Neural cell (in vitro differentiated cells): ENCODE results near the gene OPN1LW. TPM values are rescaled to one million over a fixed set of nuclear protein-coding genes. Genes with fewer than 3 reads are reported as not detected.

Source experiments
- H2AFZ ChIP-seq: fragments of 200-600, 300-800 bp; sonication (generic), shearing (Covaris generic); 2 replicates; pipeline ENCODE4 v1.6.0; 2014; ENCODE audit warnings: low read depth, mild to moderate bottlenecking, antibody characterized with exemption, low read length, moderate library complexity
- H3F3A ChIP-seq: fragments of 200-600 bp; shearing (Covaris generic); 2 replicates; pipeline ENCODE4 v1.6.1; 2016; ENCODE audit warnings: mild to moderate bottlenecking, moderate library complexity, mixed read lengths, antibody characterized with exemption, low read length; ENCODE audit not compliant: insufficient read depth, poor library complexity, severe bottlenecking
- H3K27ac ChIP-seq: fragments of 200-600, 300-800 bp; sonication (generic), shearing (Covaris generic); 2 replicates; pipeline ENCODE4 v1.5.1; 2014; ENCODE audit warnings: mild to moderate bottlenecking, low read length, moderate library complexity
- H3K27me3 ChIP-seq: fragments of 300-800, 200-600 bp; sonication (generic), shearing (Covaris generic); 2 replicates; pipeline ENCODE4 v1.6.0; 2014; ENCODE audit warnings: mild to moderate bottlenecking, low read depth, low read length, moderate library complexity; ENCODE audit not compliant: insufficient read depth
- H3K36me3 ChIP-seq: fragments of 300-800, 200-600 bp; sonication (generic), shearing (Covaris generic); 2 replicates; pipeline ENCODE4 v1.5.1; 2014; ENCODE audit warnings: mild to moderate bottlenecking, antibody characterized with exemption, low read length, moderate library complexity; ENCODE audit not compliant: insufficient read depth
- H3K4me2 ChIP-seq: fragments of 300-800, 200-600 bp; sonication (generic), shearing (Covaris generic); 2 replicates; pipeline ENCODE4 v1.6.0; 2014; ENCODE audit warnings: mild to moderate bottlenecking, low read length
- H3K4me3 ChIP-seq: fragments of 300-800, 200-600 bp; sonication (generic), shearing (Covaris generic); 2 replicates; pipeline ENCODE4 v1.5.1; 2014; ENCODE audit warnings: mild to moderate bottlenecking, low read length, moderate library complexity
- H3K79me2 ChIP-seq: fragments of 200-600 bp; shearing (Covaris generic); replicated peaks from 2 replicates; pipeline ENCODE4 v1.6.0; 2014; ENCODE audit warnings: mild to moderate bottlenecking, low read length, moderate library complexity; ENCODE audit not compliant: insufficient read depth
- H3K9ac ChIP-seq: fragments of 300-800, 200-600 bp; sonication (generic), shearing (Covaris generic); 2 replicates; pipeline ENCODE4 v1.6.1; 2016; ENCODE audit warnings: mild to moderate bottlenecking, low read length, mixed read lengths
- H3K9me2 ChIP-seq: fragments of 200-600 bp; shearing (Covaris generic); 2 replicates; pipeline ENCODE4 v1.6.1; 2016; ENCODE audit warnings: mild to moderate bottlenecking, low read length, mixed read lengths; ENCODE audit not compliant: insufficient read depth
- H3K9me3 ChIP-seq: fragments of 200-600, 300-800 bp; sonication (generic), shearing (Covaris generic); 2 replicates; pipeline ENCODE4 v1.6.1; 2016; ENCODE audit warnings: mild to moderate bottlenecking, mixed run types, low read length, moderate library complexity, mixed read lengths
- H4K20me1 ChIP-seq: fragments of 200-600 bp; shearing (Covaris generic); 2 replicates; pipeline ENCODE4 v1.6.1; 2016; ENCODE audit warnings: mild to moderate bottlenecking, mixed run types; ENCODE audit not compliant: insufficient read depth
- EP300 ChIP-seq: fragments of 450-650 bp; conservative IDR thresholded peaks from 2 replicates; pipeline ENCODE4 v1.6.1; 2014; ENCODE audit warnings: antibody characterized with exemption, mild to moderate bottlenecking, moderate library complexity; ENCODE audit not compliant: poor library complexity, severe bottlenecking
- EZH2 ChIP-seq: fragments of 200-600, 300-800 bp; shearing (Covaris generic), sonication (generic); IDR thresholded peaks from 2 replicates; pipeline ENCODE4 v1.6.1; 2014; ENCODE audit warnings: antibody characterized with exemption, low read length, borderline replicate concordance, mild to moderate bottlenecking; ENCODE audit not compliant: insufficient read depth, poor library complexity, severe bottlenecking
- MXI1 ChIP-seq: fragments of 450-650 bp; conservative IDR thresholded peaks from 2 replicates; pipeline ENCODE4 v1.6.1; 2014; ENCODE audit warnings: antibody characterized with exemption, mild to moderate bottlenecking; ENCODE audit not compliant: poor library complexity, severe bottlenecking
- POLR2AphosphoS5 ChIP-seq: IDR thresholded peaks from 2 replicates; pipeline ENCODE4 v1.6.1; 2012
- RAD21 ChIP-seq: fragments of 450-650 bp; conservative IDR thresholded peaks from 2 replicates; pipeline ENCODE4 v1.6.1; 2014; ENCODE audit warnings: antibody characterized with exemption, mild to moderate bottlenecking, moderate library complexity
- SMC3 ChIP-seq: fragments of 450-650 bp; conservative IDR thresholded peaks from 2 replicates; pipeline ENCODE4 v1.6.1; 2014; ENCODE audit warnings: antibody characterized with exemption, mild to moderate bottlenecking, moderate library complexity; ENCODE audit not compliant: poor library complexity
- TAF1 ChIP-seq: IDR thresholded peaks from 2 replicates; pipeline ENCODE4 v1.6.1; 2012; ENCODE audit warnings: low read depth
- polyA plus RNA-seq: library from polyadenylated mRNA; depleted of rRNA; stranded (reverse); fragments of >200 nt; gene quantifications from 2 replicates; pipeline ENCODE4 v1.2.3, GENCODE V29; 2014
- TF ChIP-seq, protein P1 (sequence below): fragments of 450-650 bp; IDR thresholded peaks from 2 replicates; pipeline ENCODE4 v1.5.1; 2014; ENCODE audit warnings: antibody characterized with exemption, mild to moderate bottlenecking, moderate library complexity; ENCODE audit not compliant: poor library complexity, severe bottlenecking
- TF ChIP-seq, protein P2 (sequence below): IDR thresholded peaks from 2 replicates; pipeline ENCODE4 v1.6.1; 2012; ENCODE audit warnings: borderline replicate concordance

OPN1LW gene
- polyA plus RNA-seq, 1 donor from 2014 or later = not detected

DNA sequence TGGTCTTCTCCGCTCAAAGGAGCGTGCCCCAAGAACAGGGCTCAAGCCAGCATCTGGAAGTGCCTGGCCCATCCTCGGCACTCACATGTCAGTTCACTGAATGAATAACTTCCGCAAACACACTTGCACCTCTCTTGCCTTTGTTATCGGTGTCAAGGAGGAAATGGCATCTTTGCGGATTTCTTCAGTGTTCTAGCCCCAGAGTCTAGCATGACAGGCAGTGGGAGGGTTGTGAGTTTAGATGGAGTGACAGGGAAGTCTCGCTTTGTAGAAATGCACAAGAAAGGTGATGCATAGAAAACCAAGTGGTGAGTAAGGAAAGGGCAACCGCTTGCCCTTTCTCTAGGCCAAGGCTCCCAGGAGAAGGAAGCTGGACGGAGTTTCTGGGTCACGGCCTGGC is 29.0 kb upstream of the OPN1LW start:
- no peak for TF ChIP-seq TAF1
- TF ChIP-seq SMC3 = no peak
- TF ChIP-seq RAD21 = no peak
- TF ChIP-seq EP300 = no peak
- TF ChIP-seq POLR2AphosphoS5 = no peak
- TF ChIP-seq, protein P1, sequence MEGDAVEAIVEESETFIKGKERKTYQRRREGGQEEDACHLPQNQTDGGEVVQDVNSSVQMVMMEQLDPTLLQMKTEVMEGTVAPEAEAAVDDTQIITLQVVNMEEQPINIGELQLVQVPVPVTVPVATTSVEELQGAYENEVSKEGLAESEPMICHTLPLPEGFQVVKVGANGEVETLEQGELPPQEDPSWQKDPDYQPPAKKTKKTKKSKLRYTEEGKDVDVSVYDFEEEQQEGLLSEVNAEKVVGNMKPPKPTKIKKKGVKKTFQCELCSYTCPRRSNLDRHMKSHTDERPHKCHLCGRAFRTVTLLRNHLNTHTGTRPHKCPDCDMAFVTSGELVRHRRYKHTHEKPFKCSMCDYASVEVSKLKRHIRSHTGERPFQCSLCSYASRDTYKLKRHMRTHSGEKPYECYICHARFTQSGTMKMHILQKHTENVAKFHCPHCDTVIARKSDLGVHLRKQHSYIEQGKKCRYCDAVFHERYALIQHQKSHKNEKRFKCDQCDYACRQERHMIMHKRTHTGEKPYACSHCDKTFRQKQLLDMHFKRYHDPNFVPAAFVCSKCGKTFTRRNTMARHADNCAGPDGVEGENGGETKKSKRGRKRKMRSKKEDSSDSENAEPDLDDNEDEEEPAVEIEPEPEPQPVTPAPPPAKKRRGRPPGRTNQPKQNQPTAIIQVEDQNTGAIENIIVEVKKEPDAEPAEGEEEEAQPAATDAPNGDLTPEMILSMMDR = no peak
- TF ChIP-seq, protein P2, sequence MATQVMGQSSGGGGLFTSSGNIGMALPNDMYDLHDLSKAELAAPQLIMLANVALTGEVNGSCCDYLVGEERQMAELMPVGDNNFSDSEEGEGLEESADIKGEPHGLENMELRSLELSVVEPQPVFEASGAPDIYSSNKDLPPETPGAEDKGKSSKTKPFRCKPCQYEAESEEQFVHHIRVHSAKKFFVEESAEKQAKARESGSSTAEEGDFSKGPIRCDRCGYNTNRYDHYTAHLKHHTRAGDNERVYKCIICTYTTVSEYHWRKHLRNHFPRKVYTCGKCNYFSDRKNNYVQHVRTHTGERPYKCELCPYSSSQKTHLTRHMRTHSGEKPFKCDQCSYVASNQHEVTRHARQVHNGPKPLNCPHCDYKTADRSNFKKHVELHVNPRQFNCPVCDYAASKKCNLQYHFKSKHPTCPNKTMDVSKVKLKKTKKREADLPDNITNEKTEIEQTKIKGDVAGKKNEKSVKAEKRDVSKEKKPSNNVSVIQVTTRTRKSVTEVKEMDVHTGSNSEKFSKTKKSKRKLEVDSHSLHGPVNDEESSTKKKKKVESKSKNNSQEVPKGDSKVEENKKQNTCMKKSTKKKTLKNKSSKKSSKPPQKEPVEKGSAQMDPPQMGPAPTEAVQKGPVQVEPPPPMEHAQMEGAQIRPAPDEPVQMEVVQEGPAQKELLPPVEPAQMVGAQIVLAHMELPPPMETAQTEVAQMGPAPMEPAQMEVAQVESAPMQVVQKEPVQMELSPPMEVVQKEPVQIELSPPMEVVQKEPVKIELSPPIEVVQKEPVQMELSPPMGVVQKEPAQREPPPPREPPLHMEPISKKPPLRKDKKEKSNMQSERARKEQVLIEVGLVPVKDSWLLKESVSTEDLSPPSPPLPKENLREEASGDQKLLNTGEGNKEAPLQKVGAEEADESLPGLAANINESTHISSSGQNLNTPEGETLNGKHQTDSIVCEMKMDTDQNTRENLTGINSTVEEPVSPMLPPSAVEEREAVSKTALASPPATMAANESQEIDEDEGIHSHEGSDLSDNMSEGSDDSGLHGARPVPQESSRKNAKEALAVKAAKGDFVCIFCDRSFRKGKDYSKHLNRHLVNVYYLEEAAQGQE = no peak
- no peak for TF ChIP-seq MXI1
- no peak for TF ChIP-seq EZH2
- Histone ChIP-seq H3K9ac (no peak overlapping the region), H3K4me2 (no peak overlapping the region)

DNA sequence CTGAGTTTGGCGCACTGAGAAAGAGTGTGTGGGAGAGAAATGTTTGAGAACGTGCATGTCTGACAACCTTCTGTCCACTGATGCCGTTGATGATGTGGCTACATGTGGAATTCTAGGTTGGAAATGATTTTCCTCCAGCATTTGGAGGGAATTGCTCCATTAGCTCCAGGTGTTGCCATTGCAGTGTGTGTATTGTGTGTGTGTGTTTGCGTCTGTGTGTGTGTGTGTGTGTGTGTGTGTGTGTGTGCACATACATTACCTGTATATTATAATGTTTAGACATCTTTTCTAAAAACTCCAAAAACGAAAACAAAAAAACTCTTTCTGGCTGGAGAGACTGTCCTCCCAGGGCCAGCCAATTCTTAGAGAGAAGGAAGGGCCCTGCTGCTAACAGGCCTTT is 28.3 kb upstream of the OPN1LW start:
- no peak overlapping the region for H2AFZ ChIP-seq

More for the DNA sequence above, 29.0 kb upstream of the OPN1LW start:
- Histone ChIP-seq H3K9me2 (no peaks in the 10 kb centered on the region), H3K27me3 (no peaks in the 10 kb centered on the region), H3K79me2 (no peaks in the 10 kb centered on the region), H3K36me3 (no peaks in the 10 kb centered on the region), H3K27ac (no peak overlapping the region), H3K9me3 (no peaks in the 10 kb centered on the region), H3F3A (no peaks in the 10 kb centered on the region), H4K20me1 (no peaks in the 10 kb centered on the region), H3K4me3 (no peak overlapping the region), H2AFZ (no peak overlapping the region)

More for the DNA sequence above, 28.3 kb upstream of the OPN1LW start:
- Histone ChIP-seq H3K9me3 (no peaks in the 10 kb centered on the region), H3K9me2 (no peaks in the 10 kb centered on the region), H3K36me3 (no peaks in the 10 kb centered on the region), H3K4me2 (no peak overlapping the region), H3K9ac (no peak overlapping the region), H3K4me3 (no peak overlapping the region), H3K27me3 (no peaks in the 10 kb centered on the region), H3K79me2 (no peaks in the 10 kb centered on the region), H4K20me1 (no peaks in the 10 kb centered on the region), H3K27ac (no peak overlapping the region), H3F3A (no peaks in the 10 kb centered on the region)
- TF ChIP-seq EZH2 (no peak), POLR2AphosphoS5 (no peak), SMC3 (no peak), EP300 (no peak), TAF1 (no peak), MXI1 (no peak), RAD21 (no peak)
- TF ChIP-seq, protein P1 = no peak
- TF ChIP-seq, protein P2 = no peak
